DMS 273 (cell line): ENCODE data around the gene INPP5A.

ENCODE experiments used
- DNase-seq: peaks from one replicate; lab custom pipeline; 2025; ENCODE audit not compliant: unreplicated experiment; lab: John Stamatoyannopoulos, UW

Gene INPP5A

DNA sequence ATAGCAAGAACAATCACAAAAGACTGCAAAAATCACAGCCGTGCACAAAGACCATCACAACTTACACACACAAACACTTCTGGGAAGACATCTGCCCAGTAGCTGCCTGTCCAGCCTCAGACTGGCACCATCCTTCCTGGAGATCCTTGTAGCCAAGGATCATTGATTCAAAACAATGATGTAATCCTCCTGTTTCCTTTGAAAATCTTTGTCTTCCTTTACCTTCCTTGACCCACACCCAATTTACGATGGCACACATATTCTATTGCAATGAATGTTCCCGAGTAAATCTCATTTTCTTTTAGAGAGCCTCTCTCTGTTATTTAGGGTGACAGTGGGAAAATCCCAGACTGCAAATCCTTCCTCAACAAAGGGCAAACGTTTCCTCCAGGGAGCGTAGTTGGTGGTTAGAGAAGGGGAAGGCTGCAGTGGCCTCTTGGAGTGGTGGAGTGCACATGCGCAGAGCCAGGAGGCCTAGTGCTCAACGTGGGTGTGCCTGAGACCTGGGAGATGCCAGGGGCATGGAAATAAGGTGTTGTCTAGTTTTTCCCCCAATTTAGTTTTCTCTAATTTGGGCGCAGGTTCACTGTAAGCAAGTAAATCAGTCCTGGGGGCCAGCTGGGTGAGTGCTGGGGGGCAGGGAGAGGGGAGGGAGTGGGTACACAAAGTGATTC, 3.1 kb upstream of the INPP5A start:
- no peak for DNase-seq

GRCh38 chr10:132535065-132535651, 2.4 kb upstream of the INPP5A start:
- DNase-seq: no peak

GRCh38 chr10:132536241-132536876, 1.2 kb upstream of the INPP5A start:
- peak; percentile 17 for DNase-seq

DNA sequence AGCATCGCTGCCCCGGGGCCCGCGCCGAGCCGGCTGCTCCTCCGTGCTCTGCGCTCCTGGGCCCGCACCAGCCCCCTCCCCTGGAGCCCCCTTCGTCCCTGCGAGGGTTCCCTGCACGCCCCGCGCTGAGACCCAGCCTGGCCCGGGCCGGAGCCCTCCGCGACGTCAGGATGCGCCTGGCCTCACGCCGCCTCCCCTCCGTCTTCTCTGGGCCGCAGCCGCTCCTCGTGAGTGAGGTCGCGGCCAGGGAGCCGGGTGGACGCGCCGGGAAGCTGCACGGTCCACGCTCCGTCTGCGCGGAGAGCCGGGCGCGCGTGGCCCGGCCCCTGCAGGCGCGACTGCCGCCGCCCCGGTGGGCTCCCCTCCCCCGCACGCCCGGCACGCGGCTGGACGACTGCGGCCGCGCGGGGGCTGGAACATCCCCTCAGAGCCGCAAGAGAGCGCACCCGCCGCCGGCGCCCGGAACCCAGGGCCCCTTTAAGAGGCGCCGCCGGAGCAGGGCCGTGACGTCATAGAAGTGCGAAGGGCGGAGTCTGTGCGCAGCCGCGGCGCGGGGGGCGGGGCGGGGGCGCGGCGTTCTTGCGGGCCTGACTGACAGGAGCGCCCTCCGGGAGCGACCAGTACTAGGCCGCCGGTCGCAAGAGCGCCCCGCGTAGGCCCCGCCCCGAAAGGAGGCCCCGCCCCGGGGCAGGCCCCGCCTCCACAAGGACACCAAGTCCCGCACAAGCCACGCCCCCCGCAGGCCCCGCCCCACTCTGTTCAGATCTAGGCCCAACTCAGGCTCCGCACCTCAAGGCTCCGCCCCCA, 507 bp upstream of the INPP5A start:
- DNase-seq: peak; percentile 98

DNA sequence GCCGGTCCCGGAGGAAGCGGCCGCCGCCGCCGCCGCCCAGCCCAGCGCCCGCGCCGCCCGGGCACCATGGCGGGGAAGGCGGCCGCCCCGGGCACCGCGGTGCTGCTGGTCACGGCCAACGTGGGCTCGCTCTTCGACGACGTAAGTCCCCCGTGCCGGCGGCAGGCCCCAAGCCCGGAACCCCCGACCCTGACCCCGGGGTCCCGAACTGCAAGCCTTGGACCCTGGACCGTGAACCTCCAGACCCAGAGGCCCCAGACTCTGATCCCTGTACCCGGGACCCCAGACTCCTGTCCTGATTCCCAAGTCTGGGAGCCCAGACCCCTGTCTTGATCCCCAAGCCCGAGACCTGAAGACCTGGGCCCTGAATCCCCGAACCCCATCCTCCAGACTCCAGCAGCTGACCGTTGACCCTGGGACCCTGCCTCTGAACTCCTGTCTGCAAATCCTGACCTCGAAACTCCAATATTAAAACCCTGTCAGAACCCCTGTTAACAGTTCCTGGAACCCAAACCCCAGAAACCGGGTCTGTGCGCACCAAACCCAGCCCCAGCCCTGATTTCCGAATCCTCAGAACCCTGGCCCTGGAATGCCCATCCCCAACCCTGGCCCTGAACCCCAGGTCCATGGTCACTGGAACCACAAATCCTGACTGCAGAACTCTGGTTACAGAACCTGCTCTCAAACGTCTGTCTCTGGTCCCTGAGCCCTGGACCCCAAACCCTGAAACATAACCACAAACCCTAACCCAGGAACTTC, 623 bp downstream of the INPP5A start:
- DNase-seq: peak; percentile 42

DNA sequence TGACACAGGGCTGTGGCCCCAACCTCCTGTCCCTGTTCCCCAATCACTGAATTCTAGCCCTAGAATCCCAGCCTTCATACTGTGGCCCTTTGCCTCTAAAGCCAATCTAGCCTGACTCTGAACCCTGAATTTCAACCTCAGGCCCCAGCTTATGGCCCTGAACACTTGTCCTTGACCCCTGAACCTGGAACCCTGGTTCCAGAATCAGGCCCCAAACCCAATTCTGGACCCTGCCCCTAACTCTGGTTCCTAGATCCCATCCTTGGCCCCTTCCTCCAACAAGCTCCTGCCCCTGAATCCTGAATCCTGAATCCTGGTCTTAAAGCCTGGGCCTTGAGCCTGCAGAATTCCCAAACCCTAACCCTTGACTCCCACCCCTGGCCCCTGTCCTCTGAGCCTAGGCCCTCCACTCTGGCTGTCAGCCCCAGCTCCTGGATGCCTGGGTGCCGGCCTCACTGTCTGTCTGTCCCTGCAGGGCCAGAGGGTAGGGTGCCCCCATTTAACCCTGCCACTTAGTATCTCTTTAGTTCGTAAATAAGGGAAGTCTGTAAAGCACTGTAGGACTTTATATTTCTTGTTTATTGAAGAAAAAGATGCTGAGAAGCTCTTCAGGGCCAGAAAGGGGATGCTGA, 1.3 kb downstream of the INPP5A start:
- no peak for DNase-seq

DNA sequence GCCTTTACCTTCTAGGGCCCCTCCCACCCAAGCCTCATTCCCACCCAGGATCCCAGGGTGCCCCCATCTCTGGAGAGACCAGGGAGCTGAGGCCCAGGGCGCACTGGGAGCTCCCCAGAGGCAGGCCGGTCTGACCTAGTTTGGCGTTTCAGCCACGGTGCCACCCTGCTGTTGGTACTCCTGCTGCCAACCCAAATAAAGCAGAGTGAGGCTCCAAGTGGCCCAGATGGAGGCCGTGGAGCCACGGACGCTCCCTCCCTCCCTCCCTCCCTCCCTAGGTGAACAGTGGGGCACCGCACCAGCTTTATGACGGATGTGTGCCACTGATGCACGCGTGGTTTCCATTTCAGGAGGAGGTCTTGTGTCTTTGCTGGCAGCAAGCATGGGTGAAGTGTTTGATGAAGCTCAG, 1.8 kb downstream of the INPP5A start:
- DNase-seq: peak; percentile 56

GRCh38 chr10:132539894-132540293, 2.3 kb downstream of the INPP5A start:
- DNase-seq: no peak

- no peak for DNase-seq
Observed at GRCh38 chr10:132540456-132540855, 2.9 kb downstream of the INPP5A start.

- DNase-seq: no peak
Observed at GRCh38 chr10:132541129-132541528, 3.5 kb downstream of the INPP5A start.

DNA sequence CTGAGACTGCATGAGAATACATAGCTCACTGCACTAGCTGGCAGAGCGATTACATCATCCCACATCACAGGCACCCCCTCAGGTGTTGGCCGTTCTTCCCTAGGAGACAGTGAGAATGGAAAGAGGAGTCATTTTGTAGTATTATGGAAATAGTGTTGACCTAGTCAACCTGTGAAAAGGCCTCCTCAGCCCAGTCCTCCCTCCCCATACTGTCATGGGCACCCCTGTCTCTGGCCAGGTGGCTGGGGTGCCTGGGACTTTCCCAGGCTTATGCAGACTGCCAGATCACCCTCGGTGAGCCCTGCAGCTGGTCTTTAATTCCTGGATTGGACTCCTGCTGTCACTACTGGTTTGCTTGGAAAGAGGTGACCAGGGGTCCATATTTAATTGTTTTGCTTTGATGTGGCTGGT, 4.0 kb downstream of the INPP5A start:
- no peak for DNase-seq

- DNase-seq: no peak
Observed at GRCh38 chr10:132542086-132542775, 4.6 kb downstream of the INPP5A start.

DNA sequence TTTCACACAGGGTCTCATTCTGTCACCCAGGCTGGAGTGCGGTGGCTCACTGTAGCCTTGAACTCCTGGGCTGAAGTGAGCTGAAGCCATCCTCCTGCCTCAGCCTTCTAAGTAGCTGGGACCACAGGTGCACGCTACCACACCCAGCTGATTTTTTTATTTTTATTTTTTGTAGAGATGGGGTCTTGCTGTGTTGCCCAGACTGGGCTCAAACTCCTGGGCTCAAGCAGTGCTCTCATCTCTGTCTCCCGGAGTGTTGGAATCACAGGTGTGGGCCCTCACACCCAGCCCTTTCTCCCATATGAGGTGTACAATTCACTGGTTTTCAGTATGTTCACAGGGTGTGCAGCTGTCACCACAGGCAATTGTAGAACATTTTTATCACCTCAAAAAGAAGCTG, 5.2 kb downstream of the INPP5A start:
- DNase-seq: no peak

DNA sequence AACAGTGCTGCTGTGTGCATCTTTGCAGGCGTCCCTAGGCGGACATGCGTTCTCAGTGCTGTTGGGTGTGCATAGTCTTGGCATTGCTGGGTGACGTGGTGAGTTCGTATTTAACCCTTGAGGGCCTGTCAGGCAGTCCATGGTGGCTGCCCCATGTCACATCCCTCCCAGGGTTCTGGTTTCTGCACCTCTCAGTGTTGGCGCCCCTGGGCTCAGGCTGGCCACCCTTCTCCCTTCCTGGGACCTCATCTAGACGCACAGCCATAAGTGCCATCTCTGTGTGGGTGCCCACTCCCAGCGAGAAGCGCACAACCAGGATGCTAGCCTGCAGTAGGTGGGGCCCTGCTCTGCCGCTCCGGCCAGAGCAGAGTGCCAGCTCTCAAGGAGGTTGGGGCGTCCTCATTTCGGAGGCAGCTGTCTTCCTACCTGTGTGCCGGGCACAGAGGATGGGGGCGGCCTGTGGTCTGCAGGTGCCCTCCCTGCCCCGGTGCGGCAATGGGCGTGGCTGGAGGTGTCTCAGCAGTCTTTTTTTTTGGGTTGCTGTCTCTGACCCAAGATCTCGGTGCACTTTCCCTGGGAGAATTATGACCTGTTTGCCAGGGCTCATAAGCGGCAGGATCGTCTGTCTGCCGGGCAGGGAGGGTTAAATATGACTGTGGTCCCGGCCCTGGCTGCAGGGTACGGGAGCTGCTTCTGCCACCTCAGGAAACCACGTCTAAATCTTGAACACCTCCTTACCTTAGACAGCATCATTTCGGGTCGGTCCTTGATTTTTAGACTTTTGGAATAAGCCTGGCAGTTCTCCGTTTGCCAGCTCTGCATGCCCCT, 6.5 kb downstream of the INPP5A start:
- no peak for DNase-seq

GRCh38 chr10:132544744-132545658, 7.4 kb downstream of the INPP5A start:
- no peak for DNase-seq

DNA sequence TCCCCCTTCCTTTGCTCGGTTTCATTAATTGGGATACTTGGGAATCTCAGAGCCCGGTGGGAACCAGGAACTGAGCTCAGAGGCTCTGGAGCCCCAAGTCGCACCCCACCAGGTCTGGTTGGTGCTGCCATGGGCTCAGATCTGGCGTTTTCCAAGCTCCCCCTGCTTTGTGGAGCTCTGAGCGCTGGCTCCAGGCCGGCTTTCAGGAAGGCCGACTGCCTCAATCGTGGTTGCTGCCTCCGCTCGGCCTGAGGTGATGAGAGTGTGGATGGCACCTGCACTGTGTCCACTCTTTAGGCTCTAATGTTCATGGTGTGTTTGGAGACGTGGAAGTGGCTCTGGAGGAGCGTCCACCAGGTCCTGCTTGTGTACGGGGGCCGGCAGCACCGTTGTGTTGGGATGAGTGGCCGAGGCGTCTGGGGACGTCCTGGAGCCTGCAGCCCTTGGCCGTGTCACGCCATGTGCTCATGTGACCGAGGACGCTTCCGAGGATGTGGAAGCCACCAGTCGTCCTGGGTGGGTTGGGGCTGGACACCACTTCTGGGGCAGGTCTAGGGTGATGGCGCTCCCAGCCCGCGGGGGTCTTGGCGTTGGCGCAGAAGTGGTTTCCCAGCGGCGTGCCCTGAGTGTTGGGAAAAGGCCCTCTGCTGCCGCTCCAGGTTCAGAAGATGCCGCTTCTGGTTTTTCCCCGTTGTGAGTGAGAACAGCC, 8.2 kb downstream of the INPP5A start:
- no peak for DNase-seq
